Gastrocnemius medialis (tissue), 4 donors: ENCODE results near the gene RPL13A. TPM values are rescaled to one million over a fixed set of nuclear protein-coding genes. Genes with fewer than 3 reads are reported as not detected.
A peak's percentile ranks its signal among the peaks of the same experiment; 100 is the strongest.

Experiments used
- ATAC-seq, 2 donors: fragments of 150-250 bp; one replicate each; pipeline ENCODE4 v1.9.1; 2016
- DNase-seq, 2 donors: peaks; one replicate each; pipeline ENCODE4 v3.0.0-alpha.2; 2019
- H3K27ac ChIP-seq, 4 donors: fragments of 200-600 bp; sonication (generic); 1 replicate in 1 of 4; 2 replicates in 3 of 4; pipeline ENCODE4 v1.5.1; 2016 to 2018; ENCODE audit warnings: mild to moderate bottlenecking in 2 of 4, moderate library complexity in 1 of 4
- H3K27me3 ChIP-seq, 3 donors: fragments of 200-600 bp; sonication (generic) in 2 of 3; 1 replicate in 1 of 3; 2 replicates in 2 of 3; pipeline versions ENCODE4 v1.5.1 to v1.6.0; 2016 to 2019; ENCODE audit warnings: mild to moderate bottlenecking in 1 of 3, moderate library complexity in 1 of 3
- H3K36me3 ChIP-seq, 2 donors: fragments of 200-600 bp; sonication (generic) in 1 of 2; one replicate each; pipeline ENCODE4 v1.5.1; 2017 to 2018
- H3K4me1 ChIP-seq, 2 donors: fragments of 200-600 bp; sonication (generic) in 1 of 2; one replicate each; pipeline ENCODE4 v1.5.1; 2016 to 2017; ENCODE audit warnings: mild to moderate bottlenecking in 2 of 2
- H3K4me3 ChIP-seq, 4 donors: fragments of 200-600 bp; sonication (generic) in 3 of 4; 1 replicate in 1 of 4; 2 replicates in 3 of 4; pipeline ENCODE4 v1.5.1; 2016 to 2019; ENCODE audit warnings: mild to moderate bottlenecking in 2 of 4
- H3K9me3 ChIP-seq, 3 donors: fragments of 200-600 bp; sonication (generic) in 2 of 3; 1 replicate in 1 of 3; 2 replicates in 2 of 3; pipeline ENCODE4 v1.5.1; 2016 to 2019
- CTCF ChIP-seq, 5 experiments: fragments of 450-650 bp in 3 of 5; fragments of 200-600 bp in 2 of 5; sonication (generic) in 2 of 5; IDR thresholded peaks in 4 of 5; conservative IDR thresholded peaks in 1 of 5; 1 replicate in 4 of 5; 2 replicates in 1 of 5; pipeline ENCODE4 v1.5.1; 2016 to 2019; ENCODE audit warnings: antibody characterized with exemption in 5 of 5, mild to moderate bottlenecking in 3 of 5, moderate library complexity in 3 of 5
- POLR2A ChIP-seq, 2 donors: fragments of 450-650 bp; IDR thresholded peaks; one replicate each; pipeline ENCODE4 v1.6.1; 2017; ENCODE audit warnings: antibody characterized with exemption in 2 of 2, mild to moderate bottlenecking in 2 of 2, moderate library complexity in 2 of 2
- in situ Hi-C, 4 donors: fragments of 200-750 bp; cut with MboI; loops; one replicate each; pipeline versions ENCODE4 v1.15.0 to v1.8.0; 2017; ENCODE audit warnings: low sequenced_read_pairs in 4 of 4
- intact Hi-C: fragments of 100-400 bp; cut with DNase I; formaldehyde crosslinking; loops from one replicate; pipeline ENCODE4 v1.15.1; 2023; ENCODE audit warnings: low total_unique reads
- total RNA-seq, 4 donors: library from RNA; depleted of rRNA; stranded (reverse); fragments of >200 nt; gene quantifications; one replicate each; pipeline versions ENCODE4 v1.1.0 to v1.2.3, GENCODE V29; 2016

RPL13A gene
- total RNA-seq, 4 donors from 2014 or later = 1,565 to 2,260 (median 1,899) TPM

GRCh38 chr19:49463960-49464740, 23.3 kb upstream of the RPL13A start:
- no peak overlapping the region for H3K27ac ChIP-seq
- ATAC-seq (no peak), DNase-seq (no peak)
- peaks cover 0 to 4% of the 10 kb centered on the region in 2 donors for H3K4me1 ChIP-seq
- H3K36me3 ChIP-seq = no peaks in the 10 kb centered on the region
- TF ChIP-seq CTCF (IDR thresholded peaks at IDR 0.05 in 4 of 5, conservative IDR thresholded peaks at IDR 0.05 in 1 of 5) (no peak), POLR2A (IDR thresholded peaks at IDR 0.05) (no peak)
- no peaks in the 10 kb centered on the region for H3K27me3 ChIP-seq
- H3K4me3 ChIP-seq = no peak overlapping the region
- H3K9me3 ChIP-seq = no peaks in the 10 kb centered on the region
- intact Hi-C loops (no loop called here), in situ Hi-C loops (no loop called here)

GRCh38 chr19:49465371-49465770, 22.0 kb upstream of the RPL13A start:
- no peaks in the 10 kb centered on the region for H3K36me3 ChIP-seq
- ATAC-seq = no peak
- in situ Hi-C loops = no loop called here

GRCh38 chr19:49468199-49468598, 19.2 kb upstream of the RPL13A start:
- H3K36me3 ChIP-seq = no peaks in the 10 kb centered on the region

More at GRCh38 chr19:49465371-49465770, 22.0 kb upstream of the RPL13A start:
- Histone ChIP-seq H3K27ac (no peak overlapping the region), H3K4me3 (no peak overlapping the region), H3K27me3 (no peaks in the 10 kb centered on the region), H3K9me3 (no peaks in the 10 kb centered on the region), H3K4me1 (peaks cover 0 to 4% of the 10 kb centered on the region in 2 donors)
- no peak for DNase-seq
- intact Hi-C loops = no loop called here
- TF ChIP-seq POLR2A (IDR thresholded peaks at IDR 0.05) (no peak), CTCF (IDR thresholded peaks at IDR 0.05 in 4 of 5, conservative IDR thresholded peaks at IDR 0.05 in 1 of 5) (no peak)

GRCh38 chr19:49468746-49469447, 18.5 kb upstream of the RPL13A start:
- H3K9me3 ChIP-seq = no peaks in the 10 kb centered on the region
- ATAC-seq (peak; percentile 71 to 88), DNase-seq (peak; percentile 51 to 88)
- intact Hi-C loops (no loop called here), in situ Hi-C loops (no loop called here)
- peak overlapping the region; percentile 56 to 72 (median 66) for H3K27ac ChIP-seq
- no peak overlapping the region for H3K4me3 ChIP-seq
- no peak for TF ChIP-seq POLR2A (IDR thresholded peaks at IDR 0.05)
- TF ChIP-seq CTCF (IDR thresholded peaks at IDR 0.05 in 4 of 5, conservative IDR thresholded peaks at IDR 0.05 in 1 of 5) = no peak
- H3K36me3 ChIP-seq = no peaks in the 10 kb centered on the region
- no peaks in the 10 kb centered on the region for H3K27me3 ChIP-seq
- peaks cover 0 to 11% of the 10 kb centered on the region in 2 donors for H3K4me1 ChIP-seq

More at GRCh38 chr19:49468199-49468598, 19.2 kb upstream of the RPL13A start:
- peak overlapping the region; percentile 56 to 72 (median 64) for H3K27ac ChIP-seq
- no peaks in the 10 kb centered on the region for H3K27me3 ChIP-seq
- in situ Hi-C loops = no loop called here
- H3K9me3 ChIP-seq = no peaks in the 10 kb centered on the region
- no peak for ATAC-seq
- intact Hi-C loops = no loop called here
- no peak overlapping the region for H3K4me3 ChIP-seq
- TF ChIP-seq CTCF (IDR thresholded peaks at IDR 0.05 in 4 of 5, conservative IDR thresholded peaks at IDR 0.05 in 1 of 5) (no peak), POLR2A (IDR thresholded peaks at IDR 0.05) (no peak)
- DNase-seq = no peak
- H3K4me1 ChIP-seq = peaks cover 0 to 4% of the 10 kb centered on the region in 2 donors
